ENCODE measurements around the gene MKNK1.

Gene MKNK1

DNA sequence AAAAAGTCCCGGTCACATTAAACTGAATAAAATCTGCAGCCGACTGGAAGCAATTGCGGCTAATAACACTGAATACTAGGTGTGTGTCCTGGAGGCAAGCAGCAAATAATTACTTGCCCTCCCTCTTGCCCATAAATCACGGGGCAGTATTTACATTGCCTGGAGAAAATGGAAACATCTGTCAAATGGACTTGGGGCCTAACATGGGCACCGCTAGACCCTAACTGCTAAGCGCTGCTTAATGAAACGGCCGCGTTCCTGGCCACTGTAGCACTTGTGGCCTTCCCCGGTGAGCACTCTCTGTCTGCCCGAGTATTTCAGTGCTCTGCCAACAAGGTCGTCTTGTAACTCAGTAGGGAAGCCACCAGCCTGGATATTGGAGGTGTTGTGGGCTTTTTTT, 28.8 kb downstream of the MKNK1 start:
- Histone ChIP-seq H3K9me3 (ENCODE audit: control insufficient read depth in 1 of 2, low read length in 2 of 2) (no peaks in the 10 kb centered on the region), H3K36me3 (ENCODE audit: control insufficient read depth in 1 of 2, insufficient read depth in 2 of 2, low read length in 2 of 2) (peaks cover 37 to 64% of the 10 kb centered on the region in 2 donors)

DNA sequence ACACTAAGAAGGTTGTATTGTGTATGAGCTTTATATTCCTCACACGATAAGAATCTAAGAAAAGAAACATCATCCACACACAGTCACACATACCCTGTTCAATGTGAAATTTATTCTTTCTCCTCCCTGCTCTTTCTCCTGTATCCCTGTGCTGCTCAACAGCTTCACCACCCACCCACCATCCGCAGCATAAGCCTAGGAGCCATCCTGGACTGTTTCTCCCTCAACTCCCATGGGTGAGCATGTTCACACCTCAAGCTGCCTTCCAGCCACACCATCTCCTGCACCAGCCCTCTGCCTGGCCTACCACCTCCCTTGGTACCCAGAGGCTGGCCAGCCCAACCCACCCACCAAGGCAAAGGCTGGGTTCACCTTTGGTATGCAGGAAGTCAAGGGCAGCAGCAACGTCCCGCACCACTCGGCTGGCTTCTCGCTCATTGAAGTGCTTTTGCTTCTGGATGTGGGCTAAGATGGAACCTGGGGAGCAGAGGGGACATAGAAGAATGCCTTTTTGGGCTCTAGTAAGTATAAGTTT, 32.3 kb downstream of the MKNK1 start:
- Histone ChIP-seq H3K9me3 (ENCODE audit: control insufficient read depth in 1 of 2, low read length in 2 of 2) (no peaks in the 10 kb centered on the region), H3K36me3 (ENCODE audit: control insufficient read depth in 1 of 2, insufficient read depth in 2 of 2, low read length in 2 of 2) (peaks cover 14 to 52% of the 10 kb centered on the region in 2 donors), H3K27me3 (ENCODE audit: low read depth, low read length) (no peaks in the 10 kb centered on the region), H3K4me1 (ENCODE audit: control insufficient read depth in 1 of 2, insufficient read depth in 2 of 2, low read length in 2 of 2) (peaks cover 0 to 8% of the 10 kb centered on the region in 2 donors), H3K4me3 (ENCODE audit: low read depth in 1 of 2, low read length in 2 of 2) (no peak overlapping the region), H3K27ac (ENCODE audit: low read length) (no peak overlapping the region)

More for the DNA sequence above, 28.8 kb downstream of the MKNK1 start:
- Histone ChIP-seq H3K4me3 (ENCODE audit: low read depth in 1 of 2, low read length in 2 of 2) (no peak overlapping the region), H3K4me1 (ENCODE audit: control insufficient read depth in 1 of 2, insufficient read depth in 2 of 2, low read length in 2 of 2) (no peaks in the 10 kb centered on the region), H3K27me3 (ENCODE audit: low read depth, low read length) (no peaks in the 10 kb centered on the region), H3K27ac (ENCODE audit: low read length) (no peak overlapping the region)

- Histone ChIP-seq H3K27me3 (ENCODE audit: low read depth, low read length) (no peaks in the 10 kb centered on the region), H3K9me3 (ENCODE audit: control insufficient read depth in 1 of 2, low read length in 2 of 2) (no peaks in the 10 kb centered on the region), H3K36me3 (ENCODE audit: control insufficient read depth in 1 of 2, insufficient read depth in 2 of 2, low read length in 2 of 2) (peaks cover 12 to 46% of the 10 kb centered on the region in 2 donors), H3K4me3 (ENCODE audit: low read depth in 1 of 2, low read length in 2 of 2) (no peak overlapping the region), H3K4me1 (ENCODE audit: control insufficient read depth in 1 of 2, insufficient read depth in 2 of 2, low read length in 2 of 2) (peaks cover 0 to 8% of the 10 kb centered on the region in 2 donors), H3K27ac (ENCODE audit: low read length) (no peak overlapping the region)
Measured at GRCh38 chr1:46569884-46570725, 34.0 kb downstream of the MKNK1 start.

DNA sequence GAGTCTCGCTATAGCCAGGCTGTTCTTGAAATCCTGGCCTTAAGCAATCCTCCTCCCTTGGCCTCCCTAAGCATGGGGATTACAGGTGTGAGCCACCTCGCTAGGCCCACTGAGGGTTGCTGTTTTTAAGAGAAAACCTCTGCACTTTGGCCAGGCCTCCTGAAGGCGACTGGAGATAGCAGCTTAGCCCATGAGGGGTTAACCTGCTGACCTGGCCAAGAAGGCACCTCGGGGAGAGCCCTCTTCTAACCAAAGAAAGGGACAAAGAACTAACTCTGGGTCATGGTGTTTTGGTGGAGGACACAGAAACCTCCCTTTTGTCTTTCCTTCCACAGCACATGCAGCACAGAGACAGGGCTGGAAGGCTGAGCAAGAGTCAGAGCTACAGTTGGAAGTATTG, 35.0 kb downstream of the MKNK1 start:
- Histone ChIP-seq H3K27me3 (ENCODE audit: low read depth, low read length) (no peaks in the 10 kb centered on the region), H3K9me3 (ENCODE audit: control insufficient read depth in 1 of 2, low read length in 2 of 2) (no peaks in the 10 kb centered on the region), H3K36me3 (ENCODE audit: control insufficient read depth in 1 of 2, insufficient read depth in 2 of 2, low read length in 2 of 2) (peaks cover 17 to 45% of the 10 kb centered on the region in 2 donors), H3K27ac (ENCODE audit: low read length) (no peak overlapping the region), H3K4me3 (ENCODE audit: low read depth in 1 of 2, low read length in 2 of 2) (no peak overlapping the region), H3K4me1 (ENCODE audit: control insufficient read depth in 1 of 2, insufficient read depth in 2 of 2, low read length in 2 of 2) (peaks cover 0 to 8% of the 10 kb centered on the region in 2 donors)

DNA sequence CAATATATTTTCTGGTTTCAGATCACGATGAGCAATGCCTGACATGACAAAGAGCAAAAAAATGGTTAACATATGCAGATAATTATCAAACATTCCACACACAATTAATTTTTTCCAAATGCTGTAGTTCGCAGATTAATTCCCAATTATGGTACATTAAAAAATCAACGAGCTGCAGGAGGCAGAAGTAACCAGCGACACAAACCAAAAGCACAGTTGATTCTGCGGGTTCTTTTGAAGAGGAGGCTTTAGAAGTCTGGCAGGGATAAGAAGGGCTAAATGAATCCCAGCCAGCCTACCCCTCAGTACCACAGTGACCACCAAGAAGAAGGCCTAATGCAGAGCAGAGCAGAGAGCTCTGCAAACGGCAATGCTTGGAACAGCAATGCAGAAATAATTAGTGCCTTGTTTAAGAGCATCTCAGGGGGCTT, 35.6 kb downstream of the MKNK1 start:
- Histone ChIP-seq H3K4me3 (ENCODE audit: low read depth in 1 of 2, low read length in 2 of 2) (no peak overlapping the region), H3K27me3 (ENCODE audit: low read depth, low read length) (no peaks in the 10 kb centered on the region), H3K36me3 (ENCODE audit: control insufficient read depth in 1 of 2, insufficient read depth in 2 of 2, low read length in 2 of 2) (peaks cover 17 to 46% of the 10 kb centered on the region in 2 donors), H3K27ac (ENCODE audit: low read length) (no peak overlapping the region), H3K4me1 (ENCODE audit: control insufficient read depth in 1 of 2, insufficient read depth in 2 of 2, low read length in 2 of 2) (peaks cover 0 to 8% of the 10 kb centered on the region in 2 donors), H3K9me3 (ENCODE audit: control insufficient read depth in 1 of 2, low read length in 2 of 2) (no peaks in the 10 kb centered on the region)

GRCh38 chr1:46563341-46563740, 40.7 kb downstream of the MKNK1 start:
- H3K36me3 ChIP-seq (ENCODE audit: control insufficient read depth in 1 of 2, insufficient read depth in 2 of 2, low read length in 2 of 2), result peaks cover 37 to 86% of the 10 kb centered on the region in 2 donors

DNA sequence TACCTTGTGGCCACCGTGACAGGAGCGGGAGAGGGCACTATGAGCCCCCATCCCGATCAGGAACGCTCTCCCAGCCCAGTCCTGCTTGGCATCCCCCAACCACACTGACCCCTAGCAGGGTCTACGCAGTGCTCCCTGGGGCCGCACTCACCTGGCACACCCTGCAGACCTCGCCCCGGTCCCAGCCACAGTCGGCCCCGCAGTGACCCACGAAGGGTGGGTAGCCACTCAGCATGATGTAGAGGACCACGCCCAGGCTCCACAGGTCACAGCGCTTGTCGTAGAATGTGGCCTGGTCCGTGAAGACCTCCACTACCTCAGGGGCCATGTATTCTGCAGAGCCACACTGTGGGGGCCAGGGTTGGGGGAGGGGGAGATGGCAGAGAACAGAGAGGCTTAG, 41.6 kb downstream of the MKNK1 start:
- H3K4me3 ChIP-seq (ENCODE audit: low read depth in 1 of 2, low read length in 2 of 2), result no peak overlapping the region
- H3K4me1 ChIP-seq (ENCODE audit: control insufficient read depth in 1 of 2, insufficient read depth in 2 of 2, low read length in 2 of 2), result no peaks in the 10 kb centered on the region
- no peaks in the 10 kb centered on the region for H3K27me3 ChIP-seq (ENCODE audit: low read depth, low read length)
- no peaks in the 10 kb centered on the region for H3K9me3 ChIP-seq (ENCODE audit: control insufficient read depth in 1 of 2, low read length in 2 of 2)
- H3K36me3 ChIP-seq (ENCODE audit: control insufficient read depth in 1 of 2, insufficient read depth in 2 of 2, low read length in 2 of 2), result peaks cover 42 to 86% of the 10 kb centered on the region in 2 donors
- no peak overlapping the region for H3K27ac ChIP-seq (ENCODE audit: low read length)

More at GRCh38 chr1:46563341-46563740, 40.7 kb downstream of the MKNK1 start:
- Histone ChIP-seq H3K27ac (ENCODE audit: low read length) (no peak overlapping the region), H3K27me3 (ENCODE audit: low read depth, low read length) (no peaks in the 10 kb centered on the region), H3K9me3 (ENCODE audit: control insufficient read depth in 1 of 2, low read length in 2 of 2) (no peaks in the 10 kb centered on the region), H3K4me1 (ENCODE audit: control insufficient read depth in 1 of 2, insufficient read depth in 2 of 2, low read length in 2 of 2) (no peaks in the 10 kb centered on the region), H3K4me3 (ENCODE audit: low read depth in 1 of 2, low read length in 2 of 2) (no peak overlapping the region)

GRCh38 chr1:46558966-46559365, 45.1 kb downstream of the MKNK1 start:
- Histone ChIP-seq H3K27me3 (ENCODE audit: low read depth, low read length) (no peaks in the 10 kb centered on the region), H3K4me1 (ENCODE audit: control insufficient read depth in 1 of 2, insufficient read depth in 2 of 2, low read length in 2 of 2) (no peaks in the 10 kb centered on the region), H3K27ac (ENCODE audit: low read length) (no peak overlapping the region), H3K4me3 (ENCODE audit: low read depth in 1 of 2, low read length in 2 of 2) (no peak overlapping the region), H3K36me3 (ENCODE audit: control insufficient read depth in 1 of 2, insufficient read depth in 2 of 2, low read length in 2 of 2) (peaks cover 32 to 59% of the 10 kb centered on the region in 2 donors), H3K9me3 (ENCODE audit: control insufficient read depth in 1 of 2, low read length in 2 of 2) (no peaks in the 10 kb centered on the region)

GRCh38 chr1:46558141-46558963, 45.7 kb downstream of the MKNK1 start:
- Histone ChIP-seq H3K4me1 (ENCODE audit: control insufficient read depth in 1 of 2, insufficient read depth in 2 of 2, low read length in 2 of 2) (no peaks in the 10 kb centered on the region), H3K36me3 (ENCODE audit: control insufficient read depth in 1 of 2, insufficient read depth in 2 of 2, low read length in 2 of 2) (peaks cover 32 to 56% of the 10 kb centered on the region in 2 donors), H3K4me3 (ENCODE audit: low read depth in 1 of 2, low read length in 2 of 2) (no peak overlapping the region), H3K27me3 (ENCODE audit: low read depth, low read length) (no peaks in the 10 kb centered on the region), H3K9me3 (ENCODE audit: control insufficient read depth in 1 of 2, low read length in 2 of 2) (no peaks in the 10 kb centered on the region), H3K27ac (ENCODE audit: low read length) (no peak overlapping the region)

- Histone ChIP-seq H3K36me3 (ENCODE audit: control insufficient read depth in 1 of 2, insufficient read depth in 2 of 2, low read length in 2 of 2) (peaks cover 24 to 47% of the 10 kb centered on the region in 2 donors), H3K27ac (ENCODE audit: low read length) (no peak overlapping the region), H3K27me3 (ENCODE audit: low read depth, low read length) (no peaks in the 10 kb centered on the region), H3K4me3 (ENCODE audit: low read depth in 1 of 2, low read length in 2 of 2) (no peak overlapping the region), H3K9me3 (ENCODE audit: control insufficient read depth in 1 of 2, low read length in 2 of 2) (no peaks in the 10 kb centered on the region), H3K4me1 (ENCODE audit: control insufficient read depth in 1 of 2, insufficient read depth in 2 of 2, low read length in 2 of 2) (no peaks in the 10 kb centered on the region)
Measured at GRCh38 chr1:46557403-46557802, 46.7 kb downstream of the MKNK1 start.

DNA sequence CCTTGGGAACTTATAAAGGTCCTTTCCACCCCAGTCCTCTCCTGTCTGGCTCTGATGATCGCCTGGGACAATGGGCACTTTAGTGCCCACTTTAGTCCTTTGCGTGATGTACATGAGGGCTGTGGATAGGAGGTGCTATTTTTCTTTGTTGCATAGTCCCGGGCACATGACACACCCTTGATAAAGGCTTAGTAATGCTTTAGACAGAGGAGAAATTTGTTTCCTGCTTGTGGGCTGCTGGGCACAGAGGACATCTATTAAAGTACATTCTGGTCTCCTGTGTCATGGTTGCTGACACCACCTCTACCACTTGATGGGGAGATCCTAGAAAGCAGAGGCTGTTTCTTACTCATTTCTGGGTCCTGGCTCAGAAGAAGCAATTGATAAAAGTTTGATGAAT, 47.2 kb downstream of the MKNK1 start:
- Histone ChIP-seq H3K4me3 (ENCODE audit: low read depth in 1 of 2, low read length in 2 of 2) (no peak overlapping the region), H3K9me3 (ENCODE audit: control insufficient read depth in 1 of 2, low read length in 2 of 2) (no peaks in the 10 kb centered on the region), H3K4me1 (ENCODE audit: control insufficient read depth in 1 of 2, insufficient read depth in 2 of 2, low read length in 2 of 2) (no peaks in the 10 kb centered on the region), H3K27me3 (ENCODE audit: low read depth, low read length) (no peaks in the 10 kb centered on the region), H3K27ac (ENCODE audit: low read length) (no peak overlapping the region), H3K36me3 (ENCODE audit: control insufficient read depth in 1 of 2, insufficient read depth in 2 of 2, low read length in 2 of 2) (peaks cover 24 to 41% of the 10 kb centered on the region in 2 donors)

All from muscle layer of duodenum (tissue), 2 donors.